Pancreas (tissue), 10 donors: ENCODE results near the gene RASGRP3. TPM values are rescaled to one million over a fixed set of nuclear protein-coding genes. Genes with fewer than 3 reads are reported as not detected.

ENCODE experiments used
- ATAC-seq, 4 donors: fragments of 200-7000 bp; cut with Tn5 transposase; one replicate each; pipeline versions ENCODE4 v1.8.0 to v1.9.1; 2020; ENCODE audit warnings: mild to moderate bottlenecking in 4 of 4, moderate library complexity in 4 of 4
- DNase-seq, 6 donors: peaks; one replicate each; pipeline ENCODE4 v3.0.0-alpha.2; 2020
- FAIRE-seq: peaks from 2 replicates; lab custom pipeline; 2012; peaks lifted over from hg19 to GRCh38; lab: Jason Lieb, UNC
- H3K27ac ChIP-seq, 4 donors: fragments of 200-600 bp; sonication (generic); 1 replicate in 3 of 4; 2 replicates in 1 of 4; pipeline versions ENCODE4 v1.5.0 to v1.8.0; 2020
- H3K27me3 ChIP-seq, 4 donors: fragments of 200-600 bp; one replicate each; pipeline ENCODE4 v1.8.0; 2021
- H3K36me3 ChIP-seq, 3 donors: fragments of 200-600 bp; sonication (generic) in 1 of 3; one replicate each; pipeline versions ENCODE4 v1.5.0 to v1.8.0; 2020 to 2021
- H3K4me1 ChIP-seq, 3 donors: fragments of 200-600 bp; one replicate each; pipeline ENCODE4 v1.8.0; 2021
- H3K4me3 ChIP-seq, 4 donors: fragments of 200-600 bp; sonication (generic) in 2 of 4; one replicate each; pipeline versions ENCODE4 v1.5.0 to v1.8.0; 2020 to 2021
- H3K9me3 ChIP-seq, 4 donors: fragments of 200-600 bp; one replicate each; pipeline ENCODE4 v1.8.0; 2021
- WGBS, 2 donors: extraction: QIAGEN DNeasy Blood & Tissue Kit; methylation state at CpG; one replicate each; pipeline ENCODE4 v1.1.7; 2013; 5-methylcytosine and 5-hydroxymethylcytosine counted together
- intact Hi-C, 3 donors: fragments of 100-400 bp; cut with DNase I; formaldehyde crosslinking; loops; one replicate each; pipeline versions ENCODE4 v1.11.1 to v1.14.2; 2022
- polyA plus RNA-seq, 2 donors: library from polyadenylated mRNA; stranded (reverse); fragments of 200-250 nt; gene quantifications; one replicate each; pipeline ENCODE4 v1.2.3, GENCODE V29; 2013
- total RNA-seq, 6 donors: library from RNA; stranded (reverse); fragmentation: NEBNext Ultra II Directional in 4 of 6; extraction: Animal tissue kit (Norgen Biotek cat#: 25700) in 4 of 6; gene quantifications; one replicate each; pipeline versions ENCODE4 v1.2.1 to v1.2.4, GENCODE V29; 2021 to 2023
- TF ChIP-seq, protein P1 (sequence below), 4 donors: fragments of 200-600 bp; sonication (generic) in 3 of 4; IDR thresholded peaks; one replicate each; pipeline versions ENCODE4 v1.5.0 to v1.8.0; 2021; ENCODE audit warnings: antibody characterized with exemption in 4 of 4
- donor health status: healthy with polysubstance abuse.
- donor health status: DM: no; HTN: no; CAD: no; lungs with moderate emphysema.
- donor health status: DM: no; HTN: no; CAD: no.
- donor health status: control.
- donor health status: control.
- donor health status: Bipolar disorder and iron deficiency.
- donor health status: DM: yes; HTN: yes; CAD: no.
- donor health status: DM: no; HTN: no; CAD: no.
- donor health status: DM: no; HTN: no; CAD: no.
- donor health status: DM: yes; HTN: yes; CAD: no.

RASGRP3 gene
- total and polyA plus RNA-seq, 8 donors: 0.92 to 14.9 (median 3.0) TPM

- FAIRE-seq (no peak), ATAC-seq (no peak), DNase-seq (no peak)
- H3K27ac ChIP-seq: no peak overlapping the region
- TF ChIP-seq, protein P1, sequence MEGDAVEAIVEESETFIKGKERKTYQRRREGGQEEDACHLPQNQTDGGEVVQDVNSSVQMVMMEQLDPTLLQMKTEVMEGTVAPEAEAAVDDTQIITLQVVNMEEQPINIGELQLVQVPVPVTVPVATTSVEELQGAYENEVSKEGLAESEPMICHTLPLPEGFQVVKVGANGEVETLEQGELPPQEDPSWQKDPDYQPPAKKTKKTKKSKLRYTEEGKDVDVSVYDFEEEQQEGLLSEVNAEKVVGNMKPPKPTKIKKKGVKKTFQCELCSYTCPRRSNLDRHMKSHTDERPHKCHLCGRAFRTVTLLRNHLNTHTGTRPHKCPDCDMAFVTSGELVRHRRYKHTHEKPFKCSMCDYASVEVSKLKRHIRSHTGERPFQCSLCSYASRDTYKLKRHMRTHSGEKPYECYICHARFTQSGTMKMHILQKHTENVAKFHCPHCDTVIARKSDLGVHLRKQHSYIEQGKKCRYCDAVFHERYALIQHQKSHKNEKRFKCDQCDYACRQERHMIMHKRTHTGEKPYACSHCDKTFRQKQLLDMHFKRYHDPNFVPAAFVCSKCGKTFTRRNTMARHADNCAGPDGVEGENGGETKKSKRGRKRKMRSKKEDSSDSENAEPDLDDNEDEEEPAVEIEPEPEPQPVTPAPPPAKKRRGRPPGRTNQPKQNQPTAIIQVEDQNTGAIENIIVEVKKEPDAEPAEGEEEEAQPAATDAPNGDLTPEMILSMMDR (IDR thresholded peaks at IDR 0.05): no peak
- no peaks in the 10 kb centered on the region for H3K9me3 ChIP-seq
- no peaks in the 10 kb centered on the region for H3K36me3 ChIP-seq
- no peak overlapping the region for H3K4me3 ChIP-seq
- intact Hi-C loops: no loop called here
- 84 to 89% methylated on average over 2 of the region's 2 CpGs for WGBS, 2 donors
- no peaks in the 10 kb centered on the region for H3K27me3 ChIP-seq
- H3K4me1 ChIP-seq: no peaks in the 10 kb centered on the region
Measured at GRCh38 chr2:33488178-33488690, 11.8 kb downstream of the RASGRP3 start.

DNA sequence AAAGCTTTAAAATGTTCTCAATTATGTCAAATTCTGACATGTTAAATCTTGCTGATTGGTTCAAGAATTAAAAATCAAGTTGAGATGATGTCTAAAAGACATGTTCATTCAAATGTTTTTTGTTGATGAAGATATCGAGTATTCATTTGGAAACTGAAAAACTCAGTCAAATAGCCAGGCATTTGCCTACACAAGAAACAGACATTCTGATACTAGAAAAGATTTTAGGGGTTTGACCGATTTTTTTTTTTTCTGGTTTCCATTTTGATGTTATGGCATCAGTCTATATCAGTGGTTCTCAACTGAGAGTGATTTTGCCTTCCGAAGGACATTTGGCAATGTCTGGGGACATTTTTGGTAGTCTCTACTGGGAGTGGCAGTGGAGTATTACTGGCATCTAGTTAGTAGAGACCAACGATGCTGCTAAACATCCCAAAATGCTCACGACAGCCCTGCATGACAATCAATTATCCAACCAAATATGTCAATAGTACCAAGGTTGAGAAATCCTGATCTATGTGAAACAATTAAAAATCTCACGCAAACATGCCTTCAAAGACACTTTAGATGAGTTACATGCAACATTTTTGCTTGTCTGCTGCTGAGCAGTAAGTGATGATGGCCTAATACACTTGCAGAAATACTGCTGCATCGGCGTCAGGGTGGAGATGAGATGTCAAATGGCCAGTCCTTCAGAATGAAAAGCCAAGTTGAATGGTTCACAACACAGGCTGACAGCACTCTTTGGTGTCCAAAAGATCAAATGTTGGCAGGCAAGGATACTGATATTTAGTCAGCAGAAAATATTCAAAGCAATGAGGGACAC, 12.5 kb downstream of the RASGRP3 start:
- H3K27me3 ChIP-seq: no peaks in the 10 kb centered on the region
- H3K27ac ChIP-seq: no peak overlapping the region
- H3K9me3 ChIP-seq: no peaks in the 10 kb centered on the region
- no peaks in the 10 kb centered on the region for H3K4me1 ChIP-seq
- H3K4me3 ChIP-seq: no peak overlapping the region
- WGBS, 2 donors: 77 to 92% methylated on average over 8 of the region's 8 CpGs
- DNase-seq (no peak), FAIRE-seq (no peak), ATAC-seq (no peak)
- TF ChIP-seq, protein P1 (IDR thresholded peaks at IDR 0.05): no peak
- intact Hi-C loops: no loop called here
- no peaks in the 10 kb centered on the region for H3K36me3 ChIP-seq

DNA sequence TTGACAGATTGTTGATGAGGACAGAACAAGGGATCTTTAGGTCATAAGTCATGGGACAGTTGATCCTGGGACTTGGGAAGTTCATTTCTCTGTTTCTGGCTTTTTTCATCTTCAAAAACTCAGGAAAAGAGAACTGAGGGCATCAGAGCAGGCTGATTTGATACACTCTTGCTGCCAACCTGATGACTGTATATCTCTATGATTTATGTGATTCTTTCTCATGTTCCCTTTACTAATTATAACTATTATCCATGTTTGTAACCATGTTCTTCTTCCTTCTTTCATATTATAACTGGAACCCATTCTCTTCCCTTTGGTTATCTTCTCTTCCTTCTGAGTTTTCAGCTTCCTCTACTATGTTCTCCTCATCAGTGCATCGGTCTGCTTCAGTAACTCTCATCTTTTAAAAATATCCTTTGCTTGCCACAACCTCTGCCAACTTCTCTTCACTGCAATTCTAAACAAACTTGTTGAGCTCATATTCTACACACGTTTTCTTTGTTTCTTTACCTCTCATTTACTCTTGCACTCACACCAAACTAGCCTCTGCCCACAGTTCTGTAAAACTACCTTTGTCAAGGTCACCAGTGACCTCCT, 13.5 kb downstream of the RASGRP3 start:
- Histone ChIP-seq H3K9me3 (no peaks in the 10 kb centered on the region), H3K36me3 (no peaks in the 10 kb centered on the region), H3K27ac (no peak overlapping the region), H3K27me3 (no peaks in the 10 kb centered on the region), H3K4me1 (no peaks in the 10 kb centered on the region), H3K4me3 (no peak overlapping the region)
- ATAC-seq (no peak), FAIRE-seq (no peak), DNase-seq (no peak)
- WGBS, 2 donors: 73 to 84% methylated on average over 2 of the region's 2 CpGs
- intact Hi-C loops: no loop called here
- TF ChIP-seq, protein P1 (IDR thresholded peaks at IDR 0.05): no peak

DNA sequence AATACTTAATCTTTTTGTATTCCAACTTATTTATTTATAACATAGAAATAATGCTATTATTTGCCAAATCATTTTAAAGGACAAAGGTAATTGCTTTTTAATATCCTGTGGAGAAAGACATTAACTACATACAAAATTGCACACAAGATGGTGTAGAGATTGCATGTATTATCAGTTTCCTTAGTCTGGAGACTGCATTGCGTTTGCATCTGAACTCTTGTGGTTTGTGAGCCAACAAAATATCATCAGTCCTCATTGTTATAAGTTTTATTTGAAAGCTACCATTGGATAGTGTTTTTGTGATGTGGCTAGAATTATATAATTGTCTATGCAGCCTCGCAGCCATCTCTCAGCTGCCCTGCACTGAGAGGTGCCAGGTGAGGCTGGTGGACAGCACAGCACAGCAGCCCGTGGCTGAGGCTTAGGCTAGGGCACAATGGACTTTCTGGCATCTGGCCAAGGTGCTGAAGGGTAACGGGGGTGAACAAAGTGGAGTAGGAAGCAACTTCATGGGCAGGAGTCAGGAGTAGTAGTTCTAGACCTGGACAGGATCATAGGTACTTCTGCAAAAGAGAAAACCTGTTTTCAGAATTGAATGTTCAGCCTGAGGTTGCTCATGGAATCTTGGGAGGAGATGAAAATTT, 15.1 kb downstream of the RASGRP3 start:
- no peak for ATAC-seq
- intact Hi-C loops: no loop called here

More for the DNA sequence above, 15.1 kb downstream of the RASGRP3 start:
- no peaks in the 10 kb centered on the region for H3K27me3 ChIP-seq
- H3K4me3 ChIP-seq: no peak overlapping the region
- 73 to 82% methylated on average over 4 of the region's 4 CpGs for WGBS, 2 donors
- no peak overlapping the region for H3K27ac ChIP-seq
- no peaks in the 10 kb centered on the region for H3K9me3 ChIP-seq
- FAIRE-seq (no peak), DNase-seq (peak in 1 of 6 donors; percentile 18)
- TF ChIP-seq, protein P1 (IDR thresholded peaks at IDR 0.05): no peak
- H3K36me3 ChIP-seq: no peaks in the 10 kb centered on the region
- H3K4me1 ChIP-seq: peaks cover 0 to 7% (median 0%) of the 10 kb centered on the region in 3 donors
